Measurements from ENCODE around the gene CYFIP2. TPM values are rescaled to one million over a fixed set of nuclear protein-coding genes. Genes with fewer than 3 reads are reported as not detected.

The CYFIP2 gene
- polyA plus RNA-seq, 1 donor (not counting 4 experiments of a cell fraction or from before 2014, with no cell fraction given) = 0.62 TPM

GRCh38 chr5:157247267-157247666, 18.7 kb upstream of the CYFIP2 start:
- TF ChIP-seq EZH2 (IDR thresholded peaks at IDR 0.05; ENCODE audit: low read length) = no peak
- TF ChIP-seq, protein P1, sequence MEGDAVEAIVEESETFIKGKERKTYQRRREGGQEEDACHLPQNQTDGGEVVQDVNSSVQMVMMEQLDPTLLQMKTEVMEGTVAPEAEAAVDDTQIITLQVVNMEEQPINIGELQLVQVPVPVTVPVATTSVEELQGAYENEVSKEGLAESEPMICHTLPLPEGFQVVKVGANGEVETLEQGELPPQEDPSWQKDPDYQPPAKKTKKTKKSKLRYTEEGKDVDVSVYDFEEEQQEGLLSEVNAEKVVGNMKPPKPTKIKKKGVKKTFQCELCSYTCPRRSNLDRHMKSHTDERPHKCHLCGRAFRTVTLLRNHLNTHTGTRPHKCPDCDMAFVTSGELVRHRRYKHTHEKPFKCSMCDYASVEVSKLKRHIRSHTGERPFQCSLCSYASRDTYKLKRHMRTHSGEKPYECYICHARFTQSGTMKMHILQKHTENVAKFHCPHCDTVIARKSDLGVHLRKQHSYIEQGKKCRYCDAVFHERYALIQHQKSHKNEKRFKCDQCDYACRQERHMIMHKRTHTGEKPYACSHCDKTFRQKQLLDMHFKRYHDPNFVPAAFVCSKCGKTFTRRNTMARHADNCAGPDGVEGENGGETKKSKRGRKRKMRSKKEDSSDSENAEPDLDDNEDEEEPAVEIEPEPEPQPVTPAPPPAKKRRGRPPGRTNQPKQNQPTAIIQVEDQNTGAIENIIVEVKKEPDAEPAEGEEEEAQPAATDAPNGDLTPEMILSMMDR (optimal IDR thresholded peaks at IDR 0.05 in 1 of 3, IDR thresholded peaks at IDR 0.05 in 1 of 3, conservative IDR thresholded peaks at IDR 0.05 in 1 of 3; ENCODE audit: extremely low read depth in 1 of 3, insufficient read depth in 2 of 3, low read length in 3 of 3) = no peak
- H3K27ac ChIP-seq (ENCODE audit: control insufficient read depth, insufficient read depth, low read length) = no peak overlapping the region
- H3K36me3 ChIP-seq (ENCODE audit: control insufficient read depth in 2 of 2, extremely low read depth in 1 of 2, insufficient read depth in 2 of 2, low read length in 2 of 2) = no peaks in the 10 kb centered on the region
- no peak overlapping the region for H3K4me3 ChIP-seq (ENCODE audit: control insufficient read depth in 2 of 3, extremely low read depth in 1 of 3, insufficient read depth in 2 of 3, low read depth in 1 of 3, low read length in 3 of 3)
- FAIRE-seq (no peak), DNase-seq (ENCODE audit: low read depth, low spot score) (no peak)
- no peaks in the 10 kb centered on the region for H3K27me3 ChIP-seq (ENCODE audit: control insufficient read depth, extremely low read depth, insufficient read depth, low read length)
- H3K4me2 ChIP-seq (ENCODE audit: control insufficient read depth, extremely low read depth, insufficient read depth, low read depth, low read length) = no peak overlapping the region
- no peak overlapping the region for H2AFZ ChIP-seq (ENCODE audit: control insufficient read depth, low read length)
- no peaks in the 10 kb centered on the region for H3K9me3 ChIP-seq (ENCODE audit: control insufficient read depth, low read depth, low read length)
- H3K4me1 ChIP-seq (ENCODE audit: control insufficient read depth, extremely low read depth, insufficient read depth, low read length) = no peaks in the 10 kb centered on the region
- dilution Hi-C loops (cut with MboI; ENCODE audit: extremely low pct_ligation_motif_present, low sequenced_read_pairs) = no loop called here
- no peaks in the 10 kb centered on the region for H3K9me1 ChIP-seq (ENCODE audit: control insufficient read depth, extremely low read depth, insufficient read depth, low read length)
- no peaks in the 10 kb centered on the region for H3K79me2 ChIP-seq (ENCODE audit: control insufficient read depth, insufficient read depth, low read length)
- no peaks in the 10 kb centered on the region for H4K20me1 ChIP-seq (ENCODE audit: control insufficient read depth, extremely low read depth, insufficient read depth, low read length)
- no peak overlapping the region for H3K9ac ChIP-seq (ENCODE audit: control insufficient read depth, extremely low read depth, insufficient read depth, low read length)

- no peak for FAIRE-seq
- H4K20me1 ChIP-seq (ENCODE audit: control insufficient read depth, extremely low read depth, insufficient read depth, low read length) = no peaks in the 10 kb centered on the region
- no peaks in the 10 kb centered on the region for H3K27me3 ChIP-seq (ENCODE audit: control insufficient read depth, extremely low read depth, insufficient read depth, low read length)
- no peak for DNase-seq (ENCODE audit: low read depth, low spot score)
- H3K36me3 ChIP-seq (ENCODE audit: control insufficient read depth in 2 of 2, extremely low read depth in 1 of 2, insufficient read depth in 2 of 2, low read length in 2 of 2) = no peaks in the 10 kb centered on the region
- H3K9ac ChIP-seq (ENCODE audit: control insufficient read depth, extremely low read depth, insufficient read depth, low read length) = no peak overlapping the region
- H3K9me1 ChIP-seq (ENCODE audit: control insufficient read depth, extremely low read depth, insufficient read depth, low read length) = no peaks in the 10 kb centered on the region
- no peaks in the 10 kb centered on the region for H3K9me3 ChIP-seq (ENCODE audit: control insufficient read depth, low read depth, low read length)
- no peak overlapping the region for H2AFZ ChIP-seq (ENCODE audit: control insufficient read depth, low read length)
- H3K4me1 ChIP-seq (ENCODE audit: control insufficient read depth, extremely low read depth, insufficient read depth, low read length) = no peaks in the 10 kb centered on the region
- TF ChIP-seq, protein P1 (optimal IDR thresholded peaks at IDR 0.05 in 1 of 3, IDR thresholded peaks at IDR 0.05 in 1 of 3, conservative IDR thresholded peaks at IDR 0.05 in 1 of 3; ENCODE audit: extremely low read depth in 1 of 3, insufficient read depth in 2 of 3, low read length in 3 of 3) = no peak
- no peak for TF ChIP-seq EZH2 (IDR thresholded peaks at IDR 0.05; ENCODE audit: low read length)
- dilution Hi-C loops (cut with MboI; ENCODE audit: extremely low pct_ligation_motif_present, low sequenced_read_pairs) = no loop called here
- H3K4me2 ChIP-seq (ENCODE audit: control insufficient read depth, extremely low read depth, insufficient read depth, low read depth, low read length) = no peak overlapping the region
- H3K4me3 ChIP-seq (ENCODE audit: control insufficient read depth in 2 of 3, extremely low read depth in 1 of 3, insufficient read depth in 2 of 3, low read depth in 1 of 3, low read length in 3 of 3) = no peak overlapping the region
- no peaks in the 10 kb centered on the region for H3K79me2 ChIP-seq (ENCODE audit: control insufficient read depth, insufficient read depth, low read length)
- H3K27ac ChIP-seq (ENCODE audit: control insufficient read depth, insufficient read depth, low read length) = no peak overlapping the region
These were observed 17.0 kb upstream of the CYFIP2 start for GRCh38 chr5:157248821-157249470.
